ENCODE data around the gene C6orf89.
"Not testable (repeated sequence)": the region's sequence is repeated elsewhere in the genome, so short reads cannot be mapped to it uniquely, and the experiment has no call there.

The C6orf89 gene

DNA sequence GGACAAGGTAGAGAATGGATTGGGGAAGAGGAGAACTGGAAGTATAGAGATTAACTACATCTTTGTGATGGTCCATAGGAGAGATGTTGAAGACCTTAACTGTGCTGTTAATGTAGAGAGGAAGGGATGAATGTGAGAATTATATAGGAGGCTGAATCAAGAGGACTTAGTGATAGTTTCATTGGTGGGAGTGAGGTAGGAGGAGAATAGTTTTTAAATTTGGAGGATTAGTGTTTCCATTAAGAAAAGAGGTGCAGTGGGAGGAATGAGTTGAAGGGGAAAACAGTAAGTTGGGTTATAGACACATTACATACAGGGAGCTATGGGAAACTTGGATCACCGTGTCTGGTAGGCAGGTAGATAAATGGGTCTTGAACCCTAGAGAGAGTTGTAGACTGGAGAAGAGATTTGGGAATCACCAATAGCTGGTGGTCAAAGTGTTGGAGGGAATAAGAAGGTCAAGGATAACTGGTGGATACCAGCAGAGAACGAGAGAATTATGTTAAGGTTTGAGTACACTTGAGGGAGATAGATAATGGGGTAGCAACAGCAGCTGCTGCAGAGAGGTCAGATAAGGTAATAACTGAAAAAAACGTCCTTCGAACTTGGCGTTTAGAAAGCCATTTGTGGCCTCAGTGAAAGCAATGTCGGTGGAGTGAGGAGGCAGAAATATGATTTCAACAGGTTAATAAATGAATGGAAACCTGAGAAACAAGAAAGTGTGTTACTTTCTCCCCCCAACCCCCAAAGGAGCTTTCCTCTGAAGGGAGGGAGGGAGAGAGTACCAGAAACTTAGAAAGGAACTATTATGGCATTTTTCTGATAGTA lies 3.1 kb downstream of the C6orf89 start:
- DNase-seq = no peak

DNA sequence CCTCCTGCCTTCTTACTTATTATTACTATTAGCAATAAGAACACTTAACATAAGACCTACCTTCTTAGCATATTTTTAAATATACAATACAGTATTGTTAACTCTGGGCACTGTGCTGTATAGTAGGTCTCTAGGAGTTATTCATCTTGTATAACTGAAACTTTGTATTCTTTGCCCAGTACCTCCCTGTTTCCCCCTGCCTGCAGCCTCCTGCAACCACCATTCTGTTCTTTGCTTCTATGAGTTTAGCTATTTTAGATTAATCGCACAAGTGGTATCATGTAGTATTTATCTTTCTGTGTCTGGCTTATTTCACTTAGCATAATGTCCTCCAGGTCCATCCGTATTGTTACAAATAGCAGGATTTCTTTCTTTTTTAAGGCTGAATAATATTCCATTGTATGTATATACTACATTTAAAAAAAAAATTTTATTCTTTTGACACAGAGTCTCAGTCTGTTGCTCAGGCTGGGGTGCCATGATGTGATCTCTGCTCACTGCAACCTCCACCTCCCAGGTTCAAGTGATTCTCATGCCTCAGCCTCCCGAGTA lies 4.4 kb downstream of the C6orf89 start:
- no peak for DNase-seq

- not testable (repeated sequence) for DNase-seq
Measured at GRCh38 chr6:36891153-36891552, 5.4 kb downstream of the C6orf89 start.

- no peak for DNase-seq
Measured at GRCh38 chr6:36893976-36894932, 8.5 kb downstream of the C6orf89 start.

- no peak for DNase-seq
Measured at GRCh38 chr6:36897609-36898008, 11.9 kb downstream of the C6orf89 start.

GRCh38 chr6:36904114-36904513 lies 18.4 kb downstream of the C6orf89 start:
- DNase-seq = peak; percentile 53 to 62

DNA sequence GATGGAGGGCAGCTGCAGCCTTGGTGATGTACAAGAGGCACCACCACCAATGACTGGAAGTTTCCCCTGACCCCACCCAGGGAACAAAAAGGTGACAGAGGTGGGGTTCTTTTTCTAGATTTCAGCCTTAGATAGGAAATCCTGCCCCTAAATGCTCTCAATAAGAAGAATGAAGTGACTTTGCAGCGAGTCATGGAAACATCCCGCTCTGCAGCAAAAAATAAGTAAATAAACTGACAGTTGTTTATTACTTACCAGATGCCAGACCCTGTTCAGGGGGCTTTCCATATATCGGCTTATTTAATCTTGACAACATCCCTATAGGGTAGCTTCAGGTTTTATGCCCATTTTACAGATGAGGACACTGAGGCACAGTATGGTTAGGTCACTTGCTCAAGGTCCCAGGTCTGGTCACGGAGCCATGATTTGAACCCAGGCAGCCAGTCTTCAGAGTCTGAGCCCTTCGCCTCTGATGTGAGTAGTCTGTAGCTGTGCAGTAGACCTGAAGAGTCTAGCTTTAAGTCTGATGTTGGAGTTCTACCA lies 19.2 kb downstream of the C6orf89 start:
- no peak for DNase-seq

DNA sequence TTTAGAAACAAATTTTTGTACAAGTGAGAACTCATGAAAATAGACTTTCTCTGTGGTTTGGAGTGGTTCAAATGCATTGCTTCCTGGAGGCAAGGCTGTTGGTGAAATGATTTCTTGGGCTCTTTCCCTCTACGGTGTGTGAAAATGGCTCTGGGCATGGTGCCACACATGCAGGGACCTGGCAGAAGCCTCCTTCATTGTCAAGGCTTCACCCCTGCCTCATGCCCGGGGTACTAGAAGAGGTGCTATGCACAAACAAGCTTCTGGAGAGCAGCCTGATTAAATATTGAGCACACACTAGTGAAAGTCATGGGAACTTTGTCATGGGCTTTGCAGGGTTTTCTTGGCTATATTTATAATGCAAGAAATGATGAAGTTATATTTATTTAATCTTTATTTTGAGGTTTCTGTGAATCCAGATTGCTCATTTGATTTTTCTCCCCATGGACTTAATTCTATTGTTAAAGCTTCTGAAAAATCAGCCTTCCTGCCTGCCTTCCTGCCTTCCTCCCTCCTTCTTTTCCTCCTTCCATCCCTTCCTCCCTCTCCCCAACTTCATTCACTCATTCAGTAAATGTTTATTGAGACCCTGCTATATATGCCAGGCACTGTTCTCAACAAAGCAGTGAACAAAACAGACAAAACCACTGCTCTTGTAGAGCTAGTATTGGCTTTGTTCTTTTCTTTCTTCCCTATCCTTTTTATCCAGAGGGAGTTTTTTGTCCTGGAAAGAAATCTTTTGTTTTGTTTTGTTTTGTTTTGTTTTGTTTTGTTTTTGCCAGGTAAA lies 21.0 kb downstream of the C6orf89 start:
- no peak for DNase-seq

- DNase-seq = no peak
Measured at GRCh38 chr6:36907781-36908180, 22.0 kb downstream of the C6orf89 start.

- no peak for DNase-seq
Measured at GRCh38 chr6:36908747-36909146, 23.0 kb downstream of the C6orf89 start.

DNA sequence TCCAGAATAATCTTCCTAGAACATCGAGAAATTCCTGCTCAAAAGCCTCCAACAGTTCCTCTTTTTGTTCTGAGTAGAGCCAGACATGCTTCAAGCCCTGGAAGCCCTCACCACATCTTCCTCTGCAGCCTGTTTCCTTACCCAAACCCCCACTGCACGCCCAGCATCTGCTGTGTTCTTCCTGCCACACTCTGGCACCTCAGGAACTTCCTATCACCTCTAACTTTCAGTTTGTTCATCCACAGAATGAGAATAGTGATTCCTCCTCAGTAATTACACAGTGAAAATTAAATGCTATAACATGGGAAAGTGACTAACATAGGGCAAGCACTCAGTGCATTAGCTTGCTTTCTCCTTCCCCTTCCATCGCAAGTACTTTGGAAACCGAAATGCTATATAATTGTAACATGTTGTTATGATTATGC lies 26.3 kb downstream of the C6orf89 start:
- DNase-seq = no peak

GRCh38 chr6:36912586-36912985 lies 26.8 kb downstream of the C6orf89 start:
- DNase-seq = no peak

GRCh38 chr6:36913082-36913481 lies 27.3 kb downstream of the C6orf89 start:
- DNase-seq = no peak

DNA sequence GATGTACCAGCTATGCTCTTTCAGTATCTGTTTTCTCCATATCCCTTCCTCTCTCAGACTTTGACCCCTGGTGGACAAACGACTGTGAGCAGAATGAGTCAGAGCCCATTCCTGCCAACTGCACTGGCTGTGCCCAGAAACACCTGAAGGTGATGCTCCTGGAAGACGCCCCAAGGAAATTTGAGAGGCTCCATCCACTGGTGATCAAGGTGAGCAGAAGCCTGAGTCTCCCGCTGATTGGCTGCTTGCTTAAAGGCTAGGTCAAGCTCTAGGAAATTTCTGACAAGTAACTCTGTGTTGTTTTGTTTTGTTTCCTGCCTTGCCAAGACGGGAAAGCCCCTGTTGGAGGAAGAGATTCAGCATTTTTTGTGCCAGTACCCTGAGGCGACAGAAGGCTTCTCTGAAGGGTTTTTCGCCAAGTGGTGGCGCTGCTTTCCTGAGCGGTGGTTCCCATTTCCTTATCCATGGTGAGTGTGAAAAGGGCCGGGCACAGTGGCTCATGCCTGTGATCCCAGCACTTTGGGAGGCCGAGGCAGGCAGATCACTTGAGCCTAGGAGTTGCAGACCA lies 28.6 kb downstream of the C6orf89 start:
- DNase-seq = peak in 1 of 2 experiments; percentile 29

GRCh38 chr6:36915599-36915998 lies 29.8 kb downstream of the C6orf89 start:
- DNase-seq = no peak

DNA sequence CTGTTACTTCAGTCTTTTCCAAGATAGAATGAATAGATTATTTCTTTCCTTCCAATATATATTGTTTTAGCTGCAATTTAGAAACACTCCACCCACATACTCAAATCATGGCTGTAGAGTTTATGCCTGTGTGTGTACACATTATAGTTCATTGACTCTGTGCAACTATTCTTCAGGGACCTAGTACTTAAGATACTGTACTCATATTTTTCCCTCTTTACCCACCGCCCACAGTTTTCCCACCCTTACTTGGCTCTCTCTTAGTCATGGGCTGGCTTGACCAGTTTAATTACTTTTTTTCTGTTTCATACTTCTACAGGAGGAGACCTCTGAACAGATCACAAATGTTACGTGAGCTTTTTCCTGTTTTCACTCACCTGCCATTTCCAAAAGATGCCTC lies 30.4 kb downstream of the C6orf89 start:
- DNase-seq = no peak

- DNase-seq = no peak
Measured at GRCh38 chr6:36917541-36918193, 31.9 kb downstream of the C6orf89 start.

- no peak for DNase-seq
Measured at GRCh38 chr6:36920049-36920448, 34.3 kb downstream of the C6orf89 start.

GRCh38 chr6:36920546-36920945 lies 34.8 kb downstream of the C6orf89 start:
- DNase-seq = no peak

DNA sequence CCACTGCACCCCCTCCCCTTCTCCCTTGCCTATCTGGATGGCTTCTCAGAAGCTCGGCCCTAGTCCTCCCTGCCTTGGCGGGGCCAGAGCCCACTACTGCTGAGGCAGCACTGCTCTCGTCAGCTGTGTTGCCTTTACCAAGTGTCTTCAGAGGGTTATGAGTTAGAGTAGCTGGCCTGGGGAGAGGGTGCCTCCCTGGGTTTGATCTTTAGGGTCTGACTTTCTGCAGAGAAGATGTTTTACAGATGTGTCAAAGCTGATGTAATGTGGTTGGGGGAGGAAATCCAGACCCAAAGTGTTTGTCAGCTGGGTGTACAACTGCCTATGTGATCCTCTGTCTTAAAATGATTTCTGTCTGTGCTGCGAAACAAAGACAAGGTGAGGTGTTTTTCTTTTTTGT lies 38.4 kb downstream of the C6orf89 start:
- DNase-seq = no peak

DNA sequence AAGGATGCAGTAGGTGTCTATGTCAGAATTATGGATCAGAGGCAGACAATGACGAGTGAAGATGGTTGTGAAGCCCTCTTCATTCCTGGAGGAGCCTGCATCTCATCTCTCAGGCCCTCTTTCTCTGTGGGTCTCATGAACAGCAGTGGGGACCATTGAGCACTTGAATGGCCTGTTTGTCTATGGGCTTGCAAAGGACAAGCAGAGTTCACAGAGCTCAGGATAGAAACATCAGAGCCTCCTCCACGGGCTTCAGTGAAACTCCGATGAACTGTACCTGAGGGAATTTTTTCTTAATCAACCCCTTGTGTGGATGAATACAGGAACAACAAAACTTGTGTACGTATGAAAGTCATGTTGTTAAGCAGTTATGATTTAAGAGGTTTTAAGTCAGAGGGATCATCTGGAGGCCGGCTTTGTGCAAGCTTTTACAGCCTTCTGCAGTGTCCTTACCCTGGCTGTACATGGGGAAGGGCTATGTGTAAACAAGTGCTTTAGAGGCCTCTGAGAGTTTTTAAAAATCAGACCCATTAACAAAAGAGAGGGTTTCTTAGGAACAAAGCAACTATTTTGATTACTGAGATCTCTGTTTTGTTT lies 39.1 kb downstream of the C6orf89 start:
- DNase-seq = no peak

All from NCI-H526 (cell line).